Activated T-helper 1 cell treated with anti-CD3 and anti-CD28 coated beads, Interleukin-2, amount 50 U/mL, for 16 hours (primary cell): ENCODE results near the gene SH3RF3.
"Not testable (repeated sequence)": the region's sequence is repeated elsewhere in the genome, so short reads cannot be mapped to it uniquely, and the experiment has no call there.

ENCODE experiments used
- DNase-seq, 2 donors: peaks; one replicate each; pipeline ENCODE4 v3.0.0-alpha.2; 2020; ENCODE audit warnings: low read depth in 1 of 2, low spot score in 1 of 2

Gene SH3RF3

GRCh38 chr2:109128616-109129355 lies at the start of gene SH3RF3:
Gene SH3RF3, plus strand, starts transcription at chr2:109129205.
- DNase-seq = no peak

- no peak for DNase-seq
Observed at GRCh38 chr2:109079590-109079989, 49.4 kb upstream of the SH3RF3 start.

- no peak for DNase-seq
Observed at GRCh38 chr2:109080109-109080508, 48.9 kb upstream of the SH3RF3 start.

GRCh38 chr2:109080757-109081156 lies 48.2 kb upstream of the SH3RF3 start:
- DNase-seq = no peak

GRCh38 chr2:109081374-109081773 lies 47.6 kb upstream of the SH3RF3 start:
- no peak for DNase-seq

GRCh38 chr2:109083771-109084170 lies 45.2 kb upstream of the SH3RF3 start:
- DNase-seq = no peak

- DNase-seq = no peak
Observed at GRCh38 chr2:109084341-109084740, 44.7 kb upstream of the SH3RF3 start.

- DNase-seq = no peak
Observed at GRCh38 chr2:109085912-109086742, 42.9 kb upstream of the SH3RF3 start.

GRCh38 chr2:109086743-109087020 lies 42.3 kb upstream of the SH3RF3 start:
- DNase-seq = no peak

GRCh38 chr2:109087055-109087663 lies 41.8 kb upstream of the SH3RF3 start:
- DNase-seq = no peak

- DNase-seq = no peak
Observed at GRCh38 chr2:109089602-109090300, 39.3 kb upstream of the SH3RF3 start.

GRCh38 chr2:109091526-109091925 lies 37.5 kb upstream of the SH3RF3 start:
- no peak for DNase-seq

GRCh38 chr2:109094144-109094543 lies 34.9 kb upstream of the SH3RF3 start:
- DNase-seq = no peak

GRCh38 chr2:109098251-109098920 lies 30.6 kb upstream of the SH3RF3 start:
- no peak for DNase-seq

- DNase-seq = no peak
Observed at GRCh38 chr2:109098921-109099273, 30.1 kb upstream of the SH3RF3 start.

GRCh38 chr2:109102588-109103233 lies 26.3 kb upstream of the SH3RF3 start:
- no peak for DNase-seq

- no peak for DNase-seq
Observed at GRCh38 chr2:109105113-109105512, 23.9 kb upstream of the SH3RF3 start.

GRCh38 chr2:109108740-109109139 lies 20.3 kb upstream of the SH3RF3 start:
- DNase-seq = no peak

GRCh38 chr2:109109342-109109741 lies 19.7 kb upstream of the SH3RF3 start:
- DNase-seq = no peak

GRCh38 chr2:109110170-109110569 lies 18.8 kb upstream of the SH3RF3 start:
- DNase-seq = no peak

- not testable (repeated sequence) for DNase-seq
Observed at GRCh38 chr2:109117181-109117580, 11.8 kb upstream of the SH3RF3 start.
